ENCODE data around the gene SLC34A3. TPM values are rescaled to one million over a fixed set of nuclear protein-coding genes. Genes with fewer than 3 reads are reported as not detected.

The SLC34A3 gene
- polyA plus RNA-seq, 4 donors = 0.37 to 13.7 (median 5.2) TPM

- no peak for DNase-seq (ENCODE audit: low read depth in 4 of 4, low spot score in 3 of 4)
Measured at GRCh38 chr9:137216188-137216965, 14.3 kb upstream of the SLC34A3 start.

- no peak for DNase-seq (ENCODE audit: low read depth in 4 of 4, low spot score in 3 of 4)
Measured at GRCh38 chr9:137217276-137218211, 13.2 kb upstream of the SLC34A3 start.

- DNase-seq (ENCODE audit: low read depth in 4 of 4, low spot score in 3 of 4) = no peak
Measured at GRCh38 chr9:137218212-137218753, 12.4 kb upstream of the SLC34A3 start.

GRCh38 chr9:137218754-137219271 lies 11.9 kb upstream of the SLC34A3 start:
- DNase-seq (ENCODE audit: low read depth in 4 of 4, low spot score in 3 of 4) = no peak

GRCh38 chr9:137219757-137220316 lies 10.9 kb upstream of the SLC34A3 start:
- DNase-seq (ENCODE audit: low read depth in 4 of 4, low spot score in 3 of 4) = no peak

GRCh38 chr9:137220317-137221094 lies 10.2 kb upstream of the SLC34A3 start:
- DNase-seq (ENCODE audit: low read depth in 4 of 4, low spot score in 3 of 4) = no peak

GRCh38 chr9:137221095-137221505 lies 9.6 kb upstream of the SLC34A3 start:
- DNase-seq (ENCODE audit: low read depth in 4 of 4, low spot score in 3 of 4) = no peak

GRCh38 chr9:137221506-137222111 lies 9.1 kb upstream of the SLC34A3 start:
- no peak for DNase-seq (ENCODE audit: low read depth in 4 of 4, low spot score in 3 of 4)

GRCh38 chr9:137222190-137223077 lies 8.3 kb upstream of the SLC34A3 start, which contains the start of gene RNF208:
RNF208 (minus strand) TSS chr9:137222240; CDS start chr9:137221212, 1,028 bp downstream.
- DNase-seq (ENCODE audit: low read depth in 4 of 4, low spot score in 3 of 4) = no peak

GRCh38 chr9:137223078-137223970 lies 7.4 kb upstream of the SLC34A3 start:
- peak; percentile 90 to 95 (median 94) for DNase-seq (ENCODE audit: low read depth in 4 of 4, low spot score in 3 of 4)

GRCh38 chr9:137224830-137225694 lies 5.6 kb upstream of the SLC34A3 start, which contains the start of gene CYSRT1:
CYSRT1 (plus strand) TSS chr9:137225174; CDS start chr9:137225622, 448 bp downstream.
- DNase-seq (ENCODE audit: low read depth in 4 of 4, low spot score in 3 of 4) = no peak

GRCh38 chr9:137225699-137226331 lies 4.9 kb upstream of the SLC34A3 start:
- DNase-seq (ENCODE audit: low read depth in 4 of 4, low spot score in 3 of 4) = no peak

GRCh38 chr9:137226338-137227053 lies 4.2 kb upstream of the SLC34A3 start:
- DNase-seq (ENCODE audit: low read depth in 4 of 4, low spot score in 3 of 4) = no peak

GRCh38 chr9:137227054-137227852 lies 3.4 kb upstream of the SLC34A3 start, which contains the start of gene RNF224:
RNF224 (plus strand) TSS chr9:137227502; CDS start chr9:137228336, 834 bp downstream.
- DNase-seq (ENCODE audit: low read depth in 4 of 4, low spot score in 3 of 4) = peak in 1 of 4 donors; percentile 60

All from left renal pelvis (tissue), 4 donors.